NCI-H1694 (cell line): ENCODE data around the gene PYDC1.
"Not testable (repeated sequence)": the region's sequence is repeated elsewhere in the genome, so short reads cannot be mapped to it uniquely, and the experiment has no call there.

Experiments used
- DNase-seq: peaks from one replicate; lab custom pipeline; 2025; lab: John Stamatoyannopoulos, UW

Gene PYDC1

DNA sequence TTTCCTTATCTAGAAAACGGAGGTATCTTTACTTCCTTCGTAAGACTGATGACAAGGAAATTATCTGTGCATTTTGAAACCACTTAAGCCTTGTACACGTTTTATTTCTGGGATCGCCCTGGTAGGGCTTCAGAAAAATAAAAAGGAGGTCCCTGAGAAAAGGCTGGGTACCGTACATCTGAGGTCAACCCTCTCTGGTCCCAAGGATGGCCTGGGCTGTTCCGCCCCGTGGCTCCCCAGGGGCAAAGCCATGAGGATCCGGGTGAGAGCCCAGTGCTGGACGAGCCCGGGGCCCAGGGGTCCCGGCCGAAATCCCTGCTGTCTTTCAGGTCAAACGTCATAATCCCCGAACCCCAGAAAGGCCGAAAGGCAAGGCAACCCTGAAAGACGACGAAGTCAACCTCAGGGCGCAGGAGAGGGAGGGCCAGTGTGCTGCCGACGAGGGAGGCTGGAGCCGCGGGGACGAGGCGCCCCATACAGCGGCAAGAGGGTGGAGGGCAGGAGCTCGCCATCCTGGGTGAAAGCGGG is 37.7 kb downstream of the PYDC1 start:
- no peak for DNase-seq

GRCh38 chr16:31177136-31177535 is 39.8 kb downstream of the PYDC1 start:
- no peak for DNase-seq

DNA sequence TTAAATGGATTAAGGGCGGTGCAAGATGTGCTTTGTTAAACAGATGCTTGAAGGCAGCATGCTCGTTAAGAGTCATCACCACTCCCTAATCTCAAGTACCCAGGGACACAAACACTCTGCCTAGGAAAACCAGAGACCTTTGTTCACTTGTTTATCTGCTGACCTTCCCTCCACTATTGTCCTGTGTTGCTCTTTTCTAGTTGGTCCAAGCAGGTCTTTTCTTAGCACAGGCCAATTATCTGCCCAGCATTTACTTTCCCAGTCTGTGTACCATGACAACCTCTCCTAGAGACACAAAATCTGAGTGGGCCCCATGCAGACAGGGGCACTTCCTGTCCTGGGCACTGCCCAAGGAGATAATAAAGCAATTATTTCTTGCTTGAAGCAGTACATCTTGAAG is 46.9 kb downstream of the PYDC1 start:
- DNase-seq, result not testable (repeated sequence)

DNA sequence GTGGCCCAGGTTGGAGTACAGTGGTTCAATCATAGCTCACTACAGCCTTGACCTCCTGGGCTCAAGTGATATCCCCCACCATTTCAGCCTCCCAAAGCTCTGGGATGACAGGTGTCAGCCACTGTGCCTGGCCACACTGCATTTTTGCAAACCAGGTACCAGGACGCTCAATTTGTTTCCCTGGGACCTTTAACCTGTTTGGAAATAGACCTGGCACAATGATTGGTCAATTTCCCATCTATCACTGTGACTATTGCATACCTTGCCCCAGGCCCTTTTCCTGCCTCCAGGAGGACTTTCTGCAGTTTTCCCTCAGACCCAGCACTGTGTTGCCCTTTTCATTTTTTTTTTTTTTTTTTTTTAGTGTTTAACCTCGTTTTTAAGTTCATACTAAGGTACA is 48.1 kb downstream of the PYDC1 start:
- no peak for DNase-seq

DNA sequence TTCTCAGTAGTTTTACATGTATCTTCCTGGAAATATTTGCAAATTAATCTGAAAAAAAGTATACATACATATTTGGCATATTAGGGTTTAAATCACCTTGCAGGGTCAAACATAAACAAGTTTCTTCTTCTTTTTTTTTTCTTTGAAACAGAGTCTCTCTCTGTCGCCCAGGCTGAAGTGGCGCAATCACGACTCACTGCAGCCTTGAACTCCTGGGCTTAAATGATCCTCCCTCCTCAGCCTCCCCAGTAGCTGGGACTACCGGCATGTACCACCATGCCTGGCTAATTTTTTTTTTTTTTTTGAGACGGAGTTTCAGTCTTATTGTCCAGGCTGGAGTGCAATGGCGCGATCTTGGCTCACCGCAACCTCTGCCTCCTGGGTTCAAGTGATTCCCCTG is 49.6 kb downstream of the PYDC1 start:
- DNase-seq, result no peak
